Activated CD4-positive, alpha-beta T cell treated with anti-CD3 and anti-CD28 coated beads, Interleukin-2, Interleukin-6, amounts not matched to agents 100 ng/mL and 50 ng/mL, durations not matched to agents 16 hours and 8 hours (primary cell): Measurements from ENCODE around the gene PLXNA4.
A peak's percentile ranks its signal among the peaks of the same experiment; 100 is the strongest.

ENCODE experiments used
- DNase-seq: peaks from one replicate; pipeline ENCODE4 v3.0.0-alpha.2; 2020

Gene PLXNA4

GRCh38 chr7:132592231-132592920, 16.1 kb upstream of the PLXNA4 start:
- DNase-seq = no peak

GRCh38 chr7:132590162-132590561, 13.9 kb upstream of the PLXNA4 start:
- DNase-seq = no peak

- no peak for DNase-seq
Measured at GRCh38 chr7:132588596-132588995, 12.3 kb upstream of the PLXNA4 start.

GRCh38 chr7:132584796-132585494, 8.7 kb upstream of the PLXNA4 start:
- DNase-seq = no peak

- DNase-seq = no peak
Measured at GRCh38 chr7:132581431-132581830, 5.2 kb upstream of the PLXNA4 start.

- DNase-seq = peak; percentile 73
Measured at GRCh38 chr7:132580717-132581285, 4.5 kb upstream of the PLXNA4 start.

- no peak for DNase-seq
Measured at GRCh38 chr7:132580277-132580676, 4.0 kb upstream of the PLXNA4 start.

GRCh38 chr7:132579260-132579899, 3.1 kb upstream of the PLXNA4 start:
- no peak for DNase-seq

GRCh38 chr7:132578826-132579225, 2.6 kb upstream of the PLXNA4 start:
- DNase-seq = no peak

- no peak for DNase-seq
Measured at GRCh38 chr7:132578050-132578370, 1.7 kb upstream of the PLXNA4 start.

GRCh38 chr7:132577206-132578049, 1.2 kb upstream of the PLXNA4 start:
- peak; percentile 2 for DNase-seq

GRCh38 chr7:132576721-132577085, 433 bp upstream of the PLXNA4 start:
- DNase-seq = no peak

- DNase-seq = no peak
Measured at GRCh38 chr7:132575419-132575981, 770 bp downstream of the PLXNA4 start.

GRCh38 chr7:132574223-132574622, 2.0 kb downstream of the PLXNA4 start:
- DNase-seq = no peak

- no peak for DNase-seq
Measured at GRCh38 chr7:132573251-132573955, 2.9 kb downstream of the PLXNA4 start.

GRCh38 chr7:132572526-132572925, 3.7 kb downstream of the PLXNA4 start:
- DNase-seq = no peak

GRCh38 chr7:132571970-132572369, 4.3 kb downstream of the PLXNA4 start:
- DNase-seq = no peak

- DNase-seq = no peak
Measured at GRCh38 chr7:132569884-132570614, 6.2 kb downstream of the PLXNA4 start.

- no peak for DNase-seq
Measured at GRCh38 chr7:132568962-132569361, 7.3 kb downstream of the PLXNA4 start.

GRCh38 chr7:132565885-132566284, 10.4 kb downstream of the PLXNA4 start:
- DNase-seq = no peak

- no peak for DNase-seq
Measured at GRCh38 chr7:132565441-132565840, 10.8 kb downstream of the PLXNA4 start.
